ENCODE results near the gene PLCL2.

- TF ChIP-seq TP53 (CRISPR knock-in tag; IDR thresholded peaks at IDR 0.05) (no peak), RAD21 (conservative IDR thresholded peaks at IDR 0.05 in 1 of 2, IDR thresholded peaks at IDR 0.05 in 1 of 2) (no peak), JUN (IDR thresholded peaks at IDR 0.05) (no peak), CTCF (IDR thresholded peaks at IDR 0.05) (no peak)
Measured at GRCh38 chr3:16888785-16889607, 4.2 kb downstream of the PLCL2 start.
